GM21786 (cell line): ENCODE results near the gene DCK.

Experiments
- ATAC-seq: cut with Tn5 transposase; IDR thresholded peaks from one replicate; pipeline ENCODE4 v1.9.1; 2021; ENCODE audit not compliant: unreplicated experiment

The DCK gene

GRCh38 chr4:70993181-70994068, at the start of gene DCK:
Gene DCK (plus strand): TSS chr4:70993649. CDS start chr4:70993836, 187 bp downstream.
- peak; percentile 65 for ATAC-seq

GRCh38 chr4:70945046-70945445, 48.4 kb upstream of the DCK start:
- ATAC-seq: no peak

DNA sequence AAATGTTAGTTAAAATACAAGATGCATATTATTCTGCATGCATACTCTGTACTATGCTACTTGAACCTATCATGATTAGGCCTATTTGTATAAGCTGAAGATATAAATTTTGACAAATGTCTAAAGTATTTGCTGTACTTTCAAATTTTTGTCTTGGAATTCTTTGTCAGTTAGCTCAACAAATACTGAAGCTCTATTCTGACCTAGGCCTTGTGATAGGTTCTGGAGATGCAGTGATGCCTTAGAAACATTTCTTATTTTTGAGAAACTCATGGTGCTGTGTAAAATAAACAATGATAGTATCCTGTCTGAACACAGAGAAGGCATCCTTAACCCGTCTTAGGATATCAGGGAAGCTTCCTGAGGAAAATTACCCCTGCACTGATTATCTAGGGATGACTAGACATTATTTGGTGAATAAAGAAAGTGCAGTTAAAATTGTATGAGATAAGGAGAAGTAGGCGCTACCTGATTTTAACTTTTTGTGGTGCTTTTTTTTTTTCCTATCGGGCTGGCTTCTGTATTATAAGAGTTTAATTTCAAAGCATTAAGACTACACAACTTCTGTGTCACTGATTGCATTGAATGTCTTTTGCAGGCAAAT, 47.9 kb upstream of the DCK start:
- no peak for ATAC-seq

GRCh38 chr4:70946939-70947338, 46.5 kb upstream of the DCK start:
- no peak for ATAC-seq

GRCh38 chr4:70948665-70949260, 44.7 kb upstream of the DCK start:
- ATAC-seq: no peak

GRCh38 chr4:70954032-70954431, 39.4 kb upstream of the DCK start:
- no peak for ATAC-seq

DNA sequence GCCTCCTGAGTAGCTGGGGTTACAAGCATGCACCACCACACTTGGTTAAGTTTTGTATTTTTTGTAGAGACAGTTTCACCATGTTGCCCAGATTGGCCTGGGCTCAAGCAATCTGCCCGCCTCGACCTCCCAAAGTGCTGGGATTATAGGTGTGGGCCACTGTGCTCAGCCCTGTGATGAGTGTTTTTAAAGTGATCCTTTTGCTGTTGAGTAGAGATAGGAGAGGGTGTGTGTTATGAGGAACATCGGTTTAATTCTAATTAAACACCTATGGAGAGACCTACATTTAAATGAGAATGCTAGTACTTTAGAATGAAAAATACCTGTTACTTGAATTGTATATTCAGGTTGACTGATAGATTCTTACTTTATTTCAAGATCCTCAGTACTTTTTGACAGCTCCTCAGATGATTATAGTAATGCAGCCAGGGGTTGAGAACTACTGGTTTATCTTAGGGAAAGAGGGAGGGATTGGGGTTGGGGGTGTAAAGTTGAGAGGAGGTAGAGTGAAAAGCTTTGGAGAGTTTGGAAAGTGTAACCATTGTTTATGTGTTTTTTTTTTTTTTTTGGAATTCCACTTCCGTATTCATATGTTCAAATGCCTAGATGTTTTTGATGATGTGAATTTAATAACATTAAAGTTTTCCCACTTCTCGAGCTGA, 36.8 kb upstream of the DCK start:
- no peak for ATAC-seq

DNA sequence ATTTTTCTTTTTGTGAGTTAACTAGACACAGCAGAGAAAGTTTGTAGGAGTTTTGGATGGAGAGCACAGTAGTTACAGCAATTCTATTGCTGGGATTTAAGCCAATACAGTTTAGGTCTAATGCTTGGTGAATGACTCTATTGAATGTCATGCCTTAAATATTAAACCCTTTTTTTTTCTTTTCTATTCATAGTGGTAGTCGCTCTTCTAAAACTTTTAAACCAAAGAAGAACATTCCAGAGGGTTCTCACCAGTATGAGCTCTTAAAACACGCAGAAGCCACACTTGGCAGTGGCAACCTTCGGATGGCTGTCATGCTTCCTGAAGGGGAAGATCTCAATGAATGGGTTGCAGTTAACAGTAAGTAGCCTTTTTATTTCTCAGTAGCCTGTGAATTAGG, 34.8 kb upstream of the DCK start:
- ATAC-seq: no peak

DNA sequence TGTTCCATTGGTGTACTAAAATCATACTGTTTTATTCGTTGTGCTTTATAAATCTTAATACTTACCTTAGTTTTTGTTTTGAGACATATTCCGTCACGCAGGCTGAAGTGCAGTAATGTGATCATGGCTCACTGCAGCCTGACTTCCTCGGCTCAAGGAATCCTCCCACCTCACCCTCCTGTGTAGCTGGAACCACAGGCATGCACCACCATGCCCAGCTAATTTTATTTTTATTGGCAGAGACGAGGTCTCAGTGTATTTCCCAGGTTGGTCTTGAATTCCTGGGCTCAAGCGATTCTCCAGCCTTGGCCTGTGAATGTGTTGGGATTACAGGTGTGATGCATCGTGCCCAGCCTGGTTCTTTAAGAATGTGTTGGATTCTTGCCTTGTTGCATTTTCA, 24.4 kb upstream of the DCK start:
- ATAC-seq: no peak

DNA sequence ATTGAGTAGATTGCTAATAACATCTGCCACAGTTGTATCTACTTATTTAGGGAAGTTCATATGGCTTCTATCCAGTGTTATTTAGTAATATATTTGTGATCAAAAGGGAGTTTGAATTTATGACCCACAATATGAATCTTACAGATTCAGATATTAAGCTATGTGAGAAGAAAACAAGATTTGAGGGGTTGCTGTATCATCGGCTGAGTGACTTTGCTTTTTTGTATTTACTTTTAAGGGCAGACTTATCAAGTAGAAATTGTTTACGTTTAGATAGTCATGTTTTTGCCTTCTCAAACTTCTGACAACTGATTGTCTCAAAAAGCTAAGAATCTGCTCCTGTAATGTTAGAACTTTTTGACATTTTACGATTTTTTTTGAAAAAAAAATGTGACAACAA, 17.2 kb upstream of the DCK start:
- ATAC-seq: no peak

DNA sequence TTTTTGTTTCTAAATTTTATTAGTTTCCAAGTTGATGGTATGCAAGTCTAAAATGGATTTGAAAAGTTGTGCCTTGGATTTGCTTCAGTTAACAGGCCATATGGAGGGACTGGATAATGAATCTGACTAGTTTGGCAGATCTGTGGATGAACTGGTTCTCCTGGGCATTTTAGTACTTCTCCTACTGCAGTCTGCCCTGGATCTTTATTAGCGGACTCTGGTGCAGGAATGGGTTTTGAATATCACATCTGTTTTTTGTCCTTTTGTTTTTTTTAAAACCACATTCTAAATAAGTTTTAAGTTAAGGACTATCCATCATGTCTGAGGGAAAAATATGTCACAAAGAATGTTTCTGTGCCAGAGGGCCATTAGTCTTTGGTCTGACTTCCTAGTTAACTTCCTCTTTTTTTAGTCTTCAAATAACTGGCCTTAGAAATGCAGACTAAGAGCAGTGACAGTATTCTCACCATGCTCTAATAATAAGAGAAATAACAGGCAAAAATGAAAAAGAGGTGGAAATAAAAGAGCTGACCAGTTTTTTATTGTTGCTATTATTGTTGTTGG, 13.9 kb upstream of the DCK start:
- ATAC-seq: peak; percentile 79

DNA sequence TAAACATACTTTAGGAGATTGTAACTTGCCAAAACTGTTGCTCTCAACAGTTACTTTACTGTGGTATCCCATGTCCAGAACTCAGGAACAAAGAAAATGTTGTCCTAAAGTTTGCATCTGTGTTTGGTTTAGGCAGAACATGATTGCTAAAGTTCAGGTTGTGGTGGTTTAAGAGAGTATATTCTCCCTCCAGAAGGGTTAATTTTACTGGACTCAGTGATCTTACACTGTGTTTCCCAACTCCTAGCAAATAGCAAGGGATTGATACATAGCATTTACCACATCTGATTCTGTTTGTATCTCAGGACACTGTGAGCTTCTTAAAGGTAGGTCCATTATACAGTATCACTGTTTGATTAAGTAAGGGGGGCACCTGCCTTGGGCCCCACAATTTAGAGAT, 13.3 kb upstream of the DCK start:
- no peak for ATAC-seq

- no peak for ATAC-seq
Measured at GRCh38 chr4:70984106-70984505, 9.3 kb upstream of the DCK start.

GRCh38 chr4:70984589-70984988, 8.9 kb upstream of the DCK start:
- no peak for ATAC-seq

- no peak for ATAC-seq
Measured at GRCh38 chr4:70991596-70991995, 1.9 kb upstream of the DCK start.

GRCh38 chr4:70992391-70992881, 1.0 kb upstream of the DCK start:
- ATAC-seq: no peak

GRCh38 chr4:70994069-70994366, 569 bp downstream of the DCK start:
- ATAC-seq: no peak

DNA sequence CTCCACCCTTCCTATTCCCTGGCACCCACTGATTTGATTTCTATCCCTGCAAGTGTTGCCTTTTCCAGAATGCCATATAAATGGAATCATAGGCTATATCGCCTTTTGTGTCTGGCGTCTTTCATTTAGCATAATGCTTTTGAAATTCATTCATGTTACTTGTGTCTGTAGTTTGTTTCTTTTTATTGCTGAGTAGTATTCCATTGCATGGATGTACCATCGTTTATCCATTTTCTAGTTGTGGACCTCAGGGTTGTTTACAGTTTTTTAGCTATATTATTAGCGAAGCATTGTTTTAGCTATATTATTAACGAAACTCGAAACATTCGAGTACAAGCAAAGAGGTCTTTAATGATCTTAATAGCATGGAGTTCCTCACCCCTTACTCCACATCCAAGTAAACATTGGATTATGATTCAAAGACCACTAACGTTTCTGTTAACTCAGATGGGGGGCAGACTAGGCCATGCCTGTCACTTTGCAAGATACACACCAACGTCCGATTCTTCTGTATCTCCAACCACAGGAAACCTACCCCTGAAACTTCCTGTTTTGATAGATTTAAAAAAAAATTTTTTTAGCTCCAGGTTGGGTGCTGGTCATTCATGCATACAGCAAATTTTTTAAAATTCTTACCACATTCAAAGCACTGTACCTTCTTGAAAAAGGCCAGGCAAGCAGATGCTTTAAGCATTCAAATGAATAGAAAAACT, 1.1 kb downstream of the DCK start:
- peak; percentile 39 for ATAC-seq

DNA sequence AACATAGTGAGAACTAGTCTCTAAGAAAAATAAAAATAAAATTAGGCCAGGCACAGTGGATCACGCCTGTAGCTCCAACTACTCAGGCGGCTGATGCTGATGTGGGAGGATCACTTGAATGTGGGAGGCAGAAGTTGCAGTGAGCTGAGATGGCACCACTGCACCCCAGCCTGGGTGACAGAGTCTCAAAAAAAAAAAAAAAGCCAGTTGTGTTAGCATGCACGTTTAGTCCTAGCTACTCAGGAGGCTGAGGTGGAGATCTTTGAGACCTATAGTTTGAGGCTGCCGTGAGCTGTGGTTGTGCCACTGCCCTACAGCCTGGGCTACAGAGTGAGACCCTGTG, 2.5 kb downstream of the DCK start:
- ATAC-seq: no peak

DNA sequence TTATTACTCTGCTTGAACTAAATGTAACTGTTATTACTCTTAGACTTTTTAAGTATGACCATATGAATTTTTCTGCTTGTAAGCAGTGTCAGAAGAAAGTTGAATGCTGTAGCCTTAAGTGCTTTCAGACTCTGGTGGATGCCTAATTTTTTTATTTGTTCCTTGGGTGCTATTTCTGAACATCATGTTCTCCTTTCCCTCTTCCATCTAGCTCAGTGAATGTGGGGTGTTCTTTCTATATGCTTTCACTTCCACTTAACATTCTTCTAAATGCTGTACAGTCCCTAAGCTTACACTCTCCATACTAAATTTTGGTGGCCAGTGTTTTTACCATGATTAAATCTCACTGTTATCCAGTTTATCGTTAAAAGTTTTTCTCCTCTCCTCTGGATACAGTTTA, 3.6 kb downstream of the DCK start:
- no peak for ATAC-seq

- ATAC-seq: no peak
Measured at GRCh38 chr4:70997546-70997945, 4.1 kb downstream of the DCK start.
